ENCODE measurements around the gene IGF2BP2. TPM values are rescaled to one million over a fixed set of nuclear protein-coding genes. Genes with fewer than 3 reads are reported as not detected.

The IGF2BP2 gene
- total RNA-seq, 1 experiment from 2014 or later, result 28.7 TPM

DNA sequence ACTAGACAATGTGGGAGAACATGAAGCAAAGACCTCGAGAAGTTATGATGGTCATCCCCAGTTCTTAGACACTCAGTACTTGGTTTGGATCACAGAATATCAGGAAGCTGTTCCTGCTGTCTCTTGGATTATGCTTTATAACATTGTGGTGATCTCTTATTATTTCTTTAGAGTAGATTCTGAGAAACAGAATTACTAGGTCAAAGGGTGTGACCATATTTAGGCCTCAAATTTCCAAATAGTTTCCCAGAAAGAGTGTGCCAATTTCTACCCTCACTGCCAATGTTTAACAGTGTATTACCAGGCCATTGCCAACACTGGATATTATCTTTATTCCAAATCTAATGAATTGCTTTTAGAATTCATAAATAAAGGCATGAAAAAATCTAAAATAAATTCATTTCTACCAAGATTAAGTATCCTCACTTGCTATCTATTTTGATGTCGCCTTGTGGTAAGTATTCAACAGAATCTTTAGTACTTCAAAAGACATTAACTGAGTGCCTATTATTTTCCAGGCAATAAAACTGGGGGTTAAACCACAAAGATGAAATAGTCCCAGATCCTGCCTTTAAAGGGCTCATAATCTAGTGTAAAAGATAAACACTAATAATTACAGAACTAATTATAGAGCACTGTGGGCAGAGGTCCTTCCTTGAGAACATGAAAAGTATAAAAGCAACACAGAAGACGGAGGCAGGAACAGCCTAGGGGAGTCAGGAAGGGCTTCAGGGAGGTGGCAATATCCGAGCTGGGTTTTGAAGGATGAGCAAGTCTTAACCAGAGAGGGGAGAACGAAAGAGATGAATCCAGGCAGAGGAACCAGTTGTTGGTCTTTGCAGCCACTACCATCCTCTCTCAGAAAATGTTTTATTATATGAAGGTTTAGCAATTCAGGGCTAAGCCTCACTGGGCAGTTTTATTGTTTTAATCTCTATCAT lies 86.8 kb downstream of the IGF2BP2 start:
- no peak for DNase-seq (ENCODE audit: low spot score)

DNA sequence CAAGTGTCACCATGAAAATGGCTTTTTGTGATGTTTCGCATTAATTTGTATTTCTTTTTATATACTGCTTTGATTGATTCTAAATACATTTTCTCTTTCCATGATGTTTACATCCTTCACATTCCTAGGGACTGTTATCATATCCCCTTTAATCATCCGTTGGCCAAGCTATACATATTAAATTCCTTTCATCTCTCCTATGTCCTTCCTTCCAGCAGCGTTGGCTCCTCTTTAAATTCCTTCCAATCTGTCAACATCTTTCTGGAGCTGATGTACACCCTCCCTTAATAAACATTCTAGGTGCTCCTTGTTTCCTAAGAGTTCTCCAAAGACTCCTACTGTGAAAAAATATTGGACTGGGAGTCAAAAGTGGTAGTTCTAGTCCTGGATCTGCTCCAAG lies 87.8 kb downstream of the IGF2BP2 start:
- DNase-seq (ENCODE audit: low spot score), result no peak

DNA sequence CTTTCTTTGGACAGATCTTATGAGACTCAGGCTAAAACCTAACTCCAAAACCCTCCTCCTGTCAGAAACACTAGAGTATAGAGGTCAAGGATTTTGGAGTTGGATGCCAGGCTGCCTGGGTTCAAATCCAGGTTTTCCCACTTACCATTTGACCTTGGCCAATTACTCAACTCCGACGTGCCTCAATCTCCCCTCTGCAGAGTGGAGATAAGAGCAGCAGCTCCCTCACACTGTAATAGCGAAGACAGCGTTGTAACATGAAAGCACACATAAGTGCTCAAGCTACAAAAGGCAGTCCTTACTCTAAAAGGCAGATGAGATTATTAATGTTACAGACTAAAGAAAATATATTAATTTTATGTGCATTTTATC lies 90.1 kb downstream of the IGF2BP2 start:
- no peak for DNase-seq (ENCODE audit: low spot score)

DNA sequence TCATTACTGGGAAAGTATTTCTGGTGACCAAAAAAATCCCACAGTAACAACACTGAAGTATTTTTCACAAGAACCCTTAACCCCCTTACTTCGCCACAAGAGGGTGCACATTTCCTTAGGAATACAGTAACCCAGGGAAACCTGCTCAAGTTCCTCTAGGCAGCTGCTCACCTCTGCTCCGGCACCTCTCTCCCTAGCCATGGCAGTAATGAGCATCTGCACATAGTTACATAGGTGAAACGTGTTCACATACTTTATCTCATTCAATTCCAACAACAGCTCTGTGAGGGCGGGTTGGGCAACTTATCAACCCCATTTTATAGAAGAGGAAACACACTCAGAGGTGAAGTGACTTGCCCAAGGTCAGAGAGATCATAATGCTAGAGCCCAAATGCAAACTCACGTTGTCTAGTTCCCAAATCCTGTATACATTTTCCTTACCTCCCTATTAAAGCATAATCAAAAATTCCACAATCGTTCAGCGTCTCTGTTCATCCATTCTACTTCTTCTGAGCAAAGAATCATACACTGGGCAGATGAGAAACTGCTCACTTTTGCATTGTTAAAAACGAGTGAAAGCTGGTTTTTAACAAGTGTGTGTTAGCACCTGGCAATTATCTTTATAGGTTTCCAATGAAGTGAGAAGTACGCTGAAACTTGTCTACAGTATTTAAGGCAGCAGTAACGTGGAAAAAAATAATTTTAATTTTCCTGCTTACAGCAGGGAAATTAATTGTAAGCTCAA lies 90.7 kb downstream of the IGF2BP2 start:
- DNase-seq (ENCODE audit: low spot score), result peak; percentile 93

DNA sequence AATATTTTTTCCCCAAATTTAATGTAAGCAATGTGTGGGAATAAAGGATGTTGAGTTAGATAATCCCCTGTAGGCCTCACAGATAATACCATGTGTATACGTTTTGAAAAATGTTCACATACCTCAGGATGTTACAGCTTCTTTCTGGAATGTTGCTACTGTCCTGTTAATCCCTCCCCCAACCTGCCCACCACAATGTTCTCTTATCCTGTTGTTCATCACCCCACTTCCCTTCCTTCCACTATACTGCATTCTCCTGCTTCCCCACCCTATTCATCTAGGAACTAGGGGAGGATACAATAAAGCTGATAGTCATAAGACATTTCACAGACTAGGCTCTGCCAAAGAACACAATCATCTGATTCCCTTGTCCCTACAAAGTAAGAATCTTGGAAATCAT lies 92.1 kb downstream of the IGF2BP2 start:
- DNase-seq (ENCODE audit: low spot score), result no peak

DNA sequence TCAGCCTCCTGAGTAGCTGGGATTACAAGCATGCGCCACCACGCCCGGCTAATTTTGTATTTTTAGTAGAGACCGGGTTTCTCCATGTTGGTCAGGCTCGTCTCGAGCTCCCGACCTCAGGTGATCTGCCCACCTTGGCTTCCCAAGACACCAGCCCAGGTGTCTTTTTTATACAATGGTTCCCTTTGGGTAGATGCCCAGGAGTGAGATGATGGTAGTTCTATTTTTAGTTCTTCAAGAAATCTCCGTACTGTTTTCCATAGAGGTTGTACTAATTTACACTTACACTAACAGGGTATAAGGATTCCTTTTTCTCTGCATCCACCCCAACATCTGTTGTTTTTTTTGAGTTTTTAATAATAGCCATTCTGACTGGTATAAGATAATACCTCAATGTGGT lies 94.3 kb downstream of the IGF2BP2 start:
- DNase-seq (ENCODE audit: low spot score), result no peak

DNA sequence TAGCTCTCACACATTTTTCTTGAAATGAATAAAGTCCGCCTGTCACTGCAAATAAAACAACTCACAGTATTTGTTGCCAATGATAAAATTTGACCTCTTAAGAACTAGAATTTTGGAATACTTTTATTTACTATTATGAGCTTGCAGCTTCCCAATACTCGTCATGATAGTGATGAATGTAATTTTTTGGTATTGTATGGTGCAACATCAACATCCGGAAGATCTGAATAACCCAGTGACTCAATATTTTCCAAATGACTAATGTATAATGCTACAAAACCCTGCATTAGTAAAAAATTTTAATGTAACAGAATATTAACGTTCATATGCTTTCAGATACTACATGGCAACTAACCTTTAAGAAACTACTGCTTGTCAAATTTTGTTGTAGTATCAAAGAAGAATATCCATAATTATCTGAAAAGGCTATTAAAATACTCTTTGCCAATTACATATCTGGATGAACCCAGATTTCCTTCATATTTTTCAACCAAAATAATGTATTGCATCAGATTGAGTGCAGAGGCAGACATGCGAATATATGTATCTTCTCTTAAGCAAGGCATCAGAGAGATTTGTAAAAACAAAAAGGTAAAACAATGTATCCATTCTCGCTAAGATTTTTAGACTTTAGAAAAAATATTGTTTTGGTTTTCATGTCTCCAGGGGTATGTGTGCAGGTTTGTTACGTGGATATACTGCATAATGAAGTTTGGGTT lies 95.3 kb downstream of the IGF2BP2 start:
- no peak for DNase-seq (ENCODE audit: low spot score)

DNA sequence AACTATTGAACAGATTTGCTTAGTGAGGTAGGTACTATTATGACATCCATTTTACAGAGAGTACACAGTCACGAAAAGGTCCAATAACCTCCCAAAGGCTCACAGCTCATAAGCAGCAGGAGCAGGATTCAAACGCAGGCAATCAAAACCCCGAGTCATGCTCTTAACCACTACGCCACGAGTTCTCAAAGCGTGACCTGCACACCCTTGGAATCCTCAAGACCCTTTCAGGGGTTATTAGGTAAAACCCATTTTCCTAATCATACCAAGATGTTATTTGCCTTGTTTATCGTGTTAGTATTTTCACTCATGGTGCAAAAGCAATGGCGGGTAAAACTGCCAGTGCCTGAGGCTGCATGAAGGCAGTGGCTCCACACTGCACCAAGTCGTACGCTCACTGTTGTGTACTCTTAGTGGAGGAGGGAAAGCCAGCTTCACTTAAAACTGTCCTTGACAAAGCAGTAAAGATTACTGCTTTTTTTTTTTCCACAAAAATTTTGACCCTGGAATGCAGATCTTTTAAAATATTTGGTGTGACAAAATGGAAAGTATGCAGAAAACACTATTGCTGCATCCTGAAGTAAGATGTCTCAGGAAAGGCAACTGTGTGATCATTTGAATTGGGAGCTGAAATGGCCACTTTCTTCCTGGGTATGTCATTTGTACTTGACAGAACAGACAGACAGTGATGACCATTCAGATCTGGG lies 96.1 kb downstream of the IGF2BP2 start:
- DNase-seq (ENCODE audit: low spot score), result no peak

DNA sequence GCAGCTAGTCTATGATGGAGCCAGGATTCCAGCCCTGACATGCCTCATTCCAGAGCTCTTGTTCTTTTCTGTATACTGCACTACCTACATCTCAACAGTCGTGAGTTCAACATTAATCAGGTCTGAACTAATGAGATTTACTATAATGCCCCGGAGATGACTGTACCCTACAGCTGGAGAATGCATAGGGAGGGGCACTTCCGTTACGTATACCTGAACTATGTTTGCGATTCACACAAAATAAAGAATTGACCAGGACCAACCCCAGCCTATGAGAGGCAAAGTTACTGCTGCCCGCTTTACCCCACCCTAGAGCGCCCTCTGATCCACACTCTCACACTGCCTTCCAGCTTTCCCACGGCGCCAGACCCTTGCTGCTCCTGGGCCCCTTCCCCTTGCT lies 97.0 kb downstream of the IGF2BP2 start:
- no peak for DNase-seq (ENCODE audit: low spot score)

DNA sequence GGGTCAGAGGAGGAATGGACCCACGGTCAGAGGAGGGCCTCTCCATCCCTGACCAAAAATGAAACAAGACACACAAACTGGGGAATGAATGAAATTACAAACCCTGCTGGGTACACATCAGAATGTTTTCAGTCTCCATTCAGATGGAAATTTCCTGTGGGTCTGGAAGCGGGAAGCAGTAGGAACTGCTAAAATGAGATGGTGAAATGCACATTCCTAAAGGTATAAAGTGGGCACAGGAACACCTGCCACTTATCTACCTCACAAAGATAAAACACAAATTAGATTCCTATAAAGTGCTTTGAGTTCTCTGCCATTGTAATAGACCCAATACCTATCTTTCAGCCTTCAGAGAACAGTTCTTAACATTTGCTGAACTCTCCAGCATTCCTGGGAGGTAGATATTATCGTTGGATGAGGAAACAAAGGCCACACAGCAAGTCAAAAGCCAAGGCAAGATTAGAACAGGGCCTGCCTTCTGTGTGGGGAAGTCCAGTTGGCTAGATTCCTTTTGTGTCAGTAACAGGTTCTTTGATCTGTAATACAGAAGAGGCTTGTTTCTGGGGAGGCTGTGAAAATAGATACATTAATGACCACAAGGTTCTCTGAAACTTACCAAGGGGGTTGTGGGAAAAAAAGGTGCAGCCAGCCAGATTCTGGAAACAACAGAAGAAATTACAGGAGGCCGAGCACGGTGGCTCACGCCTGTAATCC lies 98.4 kb downstream of the IGF2BP2 start:
- no peak for DNase-seq (ENCODE audit: low spot score)

DNA sequence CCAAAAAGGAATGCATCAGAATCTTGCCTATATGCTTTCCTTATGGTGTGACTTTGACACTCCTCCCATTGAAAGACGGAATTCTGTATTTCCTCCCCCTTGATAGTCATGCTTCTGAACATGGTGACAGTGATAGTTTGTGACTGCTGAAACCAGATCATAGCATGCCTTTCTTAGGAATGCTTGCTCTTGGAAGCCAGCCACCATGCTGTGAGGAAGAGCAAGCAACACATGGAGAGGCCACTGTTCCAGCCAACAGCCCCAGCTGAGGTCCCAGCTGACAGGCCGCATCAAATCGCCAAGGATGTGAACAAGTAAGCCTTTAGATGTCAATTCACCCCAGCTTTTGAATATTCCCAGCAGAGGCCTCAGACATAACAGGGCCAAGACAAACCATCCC lies 100.1 kb downstream of the IGF2BP2 start:
- DNase-seq (ENCODE audit: low spot score), result no peak

DNA sequence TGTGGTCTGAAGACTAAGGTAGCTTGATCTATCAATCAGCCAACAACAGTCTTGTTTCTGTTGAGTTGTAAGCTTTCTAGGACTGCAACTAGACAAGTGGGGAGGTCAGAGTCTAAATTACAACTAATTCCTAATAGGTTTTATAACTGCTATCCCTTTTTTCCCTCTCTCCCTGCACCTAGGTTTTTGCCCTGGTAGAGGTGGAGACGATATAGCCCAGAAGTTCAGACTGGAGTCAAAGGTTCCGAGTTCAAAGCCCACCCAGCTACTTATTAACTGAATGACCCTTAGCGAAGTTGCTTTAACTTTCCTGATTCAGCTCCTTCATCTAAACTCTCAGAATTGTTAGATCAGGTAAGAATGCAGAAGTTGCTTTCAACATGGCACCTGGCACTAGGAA lies 100.6 kb downstream of the IGF2BP2 start:
- no peak for DNase-seq (ENCODE audit: low spot score)

DNA sequence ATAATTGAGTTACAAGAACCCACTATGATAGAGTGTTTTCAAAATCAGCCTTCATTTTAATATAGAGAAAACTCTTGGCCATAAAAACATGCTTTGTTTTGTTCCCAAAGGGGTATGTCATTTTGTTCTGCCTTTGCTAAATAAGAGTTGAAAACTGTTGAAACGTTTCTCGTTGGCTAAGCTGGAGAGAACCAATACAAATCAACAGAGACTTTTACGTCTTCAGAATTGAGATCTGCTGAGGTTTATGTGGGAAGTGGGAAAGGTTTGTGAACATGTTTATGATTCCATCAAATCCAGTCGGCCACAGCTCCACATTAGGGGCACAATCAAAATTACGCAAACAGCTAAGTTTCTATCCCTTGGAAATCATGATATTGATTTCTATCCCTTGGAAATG lies 102.0 kb downstream of the IGF2BP2 start:
- DNase-seq (ENCODE audit: low spot score), result no peak

DNA sequence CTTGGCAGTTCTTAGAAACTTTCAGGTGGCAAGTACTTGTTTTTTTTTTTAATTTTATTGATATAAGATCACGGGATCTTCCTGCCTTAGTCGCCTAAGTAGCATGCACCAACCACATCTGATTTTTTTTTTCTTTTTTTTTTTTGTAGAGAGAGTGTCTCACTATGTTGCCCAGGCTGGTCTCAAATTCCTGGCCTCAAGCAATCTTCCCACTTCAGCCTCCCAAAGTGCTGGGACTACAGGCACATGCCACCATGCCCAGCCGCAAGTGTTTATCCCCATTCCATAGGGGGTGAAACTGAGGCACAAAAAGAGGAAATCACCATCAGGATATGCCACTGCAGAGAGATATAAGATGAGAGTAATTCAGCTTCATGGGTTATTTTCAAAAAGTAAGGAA lies 102.9 kb downstream of the IGF2BP2 start:
- no peak for DNase-seq (ENCODE audit: low spot score)

DNA sequence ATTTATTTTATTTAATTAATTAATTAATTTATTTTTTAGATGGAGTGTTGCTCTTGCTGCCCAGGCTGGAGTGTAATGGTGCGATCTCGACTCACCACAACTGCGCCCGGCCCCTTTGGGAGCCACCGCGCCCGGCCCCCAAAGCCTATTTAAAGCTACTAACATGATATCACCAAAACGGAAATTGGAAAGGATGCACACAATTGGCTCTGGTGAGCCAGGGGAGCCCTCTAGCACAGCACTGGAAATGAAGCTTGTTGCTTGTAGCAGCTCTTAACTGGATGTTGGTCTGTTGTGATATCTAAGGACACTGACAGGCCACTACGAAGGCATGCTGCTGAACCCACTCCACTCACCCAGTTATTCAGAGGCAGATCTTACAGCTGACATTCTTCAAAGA lies 104.5 kb downstream of the IGF2BP2 start:
- DNase-seq (ENCODE audit: low spot score), result no peak

DNA sequence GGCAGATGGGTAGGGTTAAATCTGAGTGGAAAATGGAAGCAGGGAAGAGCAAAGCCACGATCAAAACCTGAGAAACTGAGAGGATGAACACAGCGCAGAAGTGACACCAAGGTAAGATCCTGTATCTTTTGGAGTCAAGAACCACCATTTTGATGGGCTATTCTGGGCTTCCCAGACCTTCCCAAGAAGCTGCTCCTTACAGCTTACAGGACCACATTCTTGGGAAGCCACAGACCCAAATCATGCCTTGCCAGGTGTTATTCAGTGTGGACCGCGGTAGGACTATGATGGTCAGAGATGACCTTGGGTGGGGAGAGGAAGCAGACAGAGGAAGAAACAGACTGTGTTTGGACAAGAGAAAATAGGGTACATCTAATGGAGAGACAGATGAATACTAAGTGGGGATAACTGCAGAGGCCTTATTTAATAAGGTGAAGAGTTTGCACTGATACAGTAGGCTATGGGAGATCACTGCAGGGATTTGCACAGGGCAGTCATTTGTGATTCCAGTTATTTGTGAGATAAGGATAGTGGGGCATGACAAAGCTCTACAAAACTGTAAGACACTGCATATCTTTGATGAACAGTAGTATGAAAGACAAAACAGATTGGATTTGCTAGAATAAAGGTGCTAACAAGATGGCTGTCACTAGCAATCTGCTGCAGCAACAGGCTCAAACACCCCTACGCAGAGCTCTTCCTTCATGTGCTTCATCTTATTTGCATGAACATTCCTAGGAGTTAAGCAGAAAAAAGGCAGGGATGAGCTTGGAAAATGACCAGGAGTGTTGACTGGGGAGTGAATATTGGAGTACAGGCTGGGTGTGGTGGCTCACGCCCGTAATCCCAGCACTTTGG lies 105.9 kb downstream of the IGF2BP2 start:
- DNase-seq (ENCODE audit: low spot score), result no peak

DNA sequence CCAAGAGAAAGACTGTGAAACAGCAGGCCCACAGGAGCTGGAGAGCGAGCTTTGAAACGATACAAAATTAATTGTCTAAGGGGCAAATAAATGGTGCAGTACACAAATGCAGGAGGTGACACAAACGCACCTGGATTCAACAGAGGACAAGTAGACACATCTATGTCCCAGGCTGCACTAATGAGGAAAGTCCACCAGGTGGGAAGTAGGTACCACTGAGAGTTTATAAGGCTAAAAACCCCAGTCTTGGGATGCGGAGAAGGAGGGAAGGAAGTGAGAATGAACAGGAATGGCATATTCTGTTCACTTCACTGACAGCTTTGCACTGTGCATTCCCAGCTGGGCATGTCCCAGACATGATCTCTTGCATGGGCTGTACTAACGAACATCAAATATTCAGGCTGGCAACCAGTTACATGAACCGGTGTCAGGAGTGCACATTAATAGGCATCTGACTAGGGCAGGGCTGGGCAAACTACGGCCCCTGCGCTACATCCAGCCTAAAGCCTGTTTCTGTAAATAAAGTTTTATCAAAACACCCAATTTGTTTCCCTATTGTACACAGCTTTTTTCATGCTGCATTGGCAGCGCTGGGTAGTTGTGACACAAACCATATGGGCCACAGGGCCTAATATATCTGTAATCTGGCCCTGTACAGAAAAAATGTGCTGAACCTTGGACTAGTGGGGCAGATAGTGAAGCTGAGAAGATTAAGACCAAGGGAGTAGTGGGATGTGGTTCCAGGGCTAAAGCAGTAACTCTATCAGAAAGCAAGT lies 107.0 kb downstream of the IGF2BP2 start:
- DNase-seq (ENCODE audit: low spot score), result no peak

DNA sequence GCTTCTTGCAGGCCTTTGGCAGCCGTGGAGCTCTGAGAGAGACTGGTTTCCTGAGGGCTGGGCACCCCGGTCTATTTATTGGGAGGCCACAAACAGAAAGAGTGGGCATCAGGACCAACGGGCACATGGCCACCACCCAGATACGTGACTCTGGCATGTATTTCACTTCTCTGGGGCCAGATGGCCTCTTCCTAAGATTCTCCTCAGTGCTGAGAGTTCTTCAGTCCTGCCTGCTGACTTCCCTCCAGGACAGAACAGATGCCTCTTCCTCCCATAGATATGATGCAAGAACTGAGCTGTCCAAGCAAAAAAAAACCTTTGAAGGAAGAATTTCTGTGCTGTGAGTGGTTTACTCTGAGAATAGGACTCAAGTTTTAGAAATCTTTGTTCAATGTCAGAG lies 107.7 kb downstream of the IGF2BP2 start:
- no peak for DNase-seq (ENCODE audit: low spot score)

DNA sequence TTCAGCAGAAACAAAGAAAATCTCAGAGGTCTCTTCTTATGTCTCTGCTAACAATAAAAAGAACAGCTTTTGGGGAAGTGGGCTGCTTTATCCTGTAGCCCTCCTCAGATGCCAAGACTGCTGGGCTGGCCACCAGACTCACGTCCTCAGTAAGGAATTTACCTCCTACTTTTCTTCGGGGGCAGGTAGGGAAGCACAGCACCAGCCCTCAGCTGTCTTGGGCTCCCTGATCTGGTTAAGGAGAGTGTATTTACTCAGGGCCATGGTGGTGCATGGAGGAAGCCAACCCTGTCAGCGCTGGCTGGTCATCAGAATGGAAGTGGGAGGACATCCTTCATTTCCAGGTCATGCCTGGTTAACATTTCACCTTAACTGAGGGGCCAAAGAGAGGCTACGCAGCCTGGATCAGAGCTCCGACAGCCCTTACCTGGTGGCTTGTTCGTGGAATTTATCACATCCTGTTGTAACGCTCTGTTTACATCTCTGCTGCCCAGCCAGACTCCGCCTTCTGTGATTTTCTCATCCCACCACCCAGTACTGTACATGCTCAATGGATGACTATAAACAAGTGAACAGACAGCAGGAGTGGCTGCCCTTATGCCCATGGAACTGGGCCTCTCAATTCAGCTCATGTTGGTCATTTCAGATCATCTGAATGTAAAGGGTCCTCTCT lies 108.3 kb downstream of the IGF2BP2 start:
- DNase-seq (ENCODE audit: low spot score), result no peak
